GM21447 (cell line): ENCODE data around the gene CCL24.
"Not testable (repeated sequence)": the region's sequence is repeated elsewhere in the genome, so short reads cannot be mapped to it uniquely, and the experiment has no call there.

Experiments used
- ATAC-seq: cut with Tn5 transposase; IDR thresholded peaks from one replicate; pipeline ENCODE4 v1.9.1; 2021; ENCODE audit not compliant: unreplicated experiment

Gene CCL24

DNA sequence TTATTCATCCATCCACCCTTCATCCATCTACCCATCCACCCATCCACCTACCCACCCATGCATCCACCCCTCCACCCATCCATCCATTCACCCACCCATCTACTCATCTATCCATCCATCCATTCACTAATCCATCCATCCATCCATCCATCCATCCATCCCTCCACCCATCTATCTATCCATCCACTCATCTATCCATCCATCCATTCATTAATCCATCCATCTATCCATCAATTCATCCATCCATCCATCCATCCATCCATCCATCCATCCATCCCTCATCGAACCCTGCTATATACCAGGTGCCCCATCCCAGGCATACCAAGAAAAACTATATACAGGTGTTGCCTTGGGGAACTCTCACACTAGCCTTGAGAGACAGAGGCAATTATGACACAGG lies 7.1 kb upstream of the CCL24 start:
- no peak for ATAC-seq

GRCh38 chr7:75819711-75820110 lies 6.1 kb upstream of the CCL24 start:
- ATAC-seq, result no peak

DNA sequence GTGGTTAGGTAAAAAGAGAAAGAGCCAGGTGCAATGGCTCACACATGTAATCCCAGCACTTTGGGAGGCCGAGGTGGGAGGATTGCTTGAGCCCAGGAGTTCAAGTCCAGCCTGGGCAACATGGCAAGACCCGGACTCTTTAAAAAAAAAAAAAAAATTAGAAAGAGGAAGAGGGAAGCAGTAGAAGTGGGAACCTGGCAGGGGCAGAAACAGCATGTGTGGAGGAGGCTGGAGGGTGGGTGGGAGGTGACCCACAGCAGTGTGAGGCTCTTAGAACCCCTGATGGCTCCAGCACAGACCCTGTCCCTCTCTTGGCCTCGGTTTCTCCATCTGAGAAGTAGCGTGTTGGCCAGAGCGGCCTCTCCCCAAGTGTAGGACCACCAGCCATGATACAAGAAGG lies 4.9 kb upstream of the CCL24 start:
- ATAC-seq, result no peak

- ATAC-seq, result no peak
Measured at GRCh38 chr7:75817116-75817515, 3.5 kb upstream of the CCL24 start.

- no peak for ATAC-seq
Measured at GRCh38 chr7:75815418-75816064, 1.9 kb upstream of the CCL24 start.

- no peak for ATAC-seq
Measured at GRCh38 chr7:75814407-75814947, 871 bp upstream of the CCL24 start.

DNA sequence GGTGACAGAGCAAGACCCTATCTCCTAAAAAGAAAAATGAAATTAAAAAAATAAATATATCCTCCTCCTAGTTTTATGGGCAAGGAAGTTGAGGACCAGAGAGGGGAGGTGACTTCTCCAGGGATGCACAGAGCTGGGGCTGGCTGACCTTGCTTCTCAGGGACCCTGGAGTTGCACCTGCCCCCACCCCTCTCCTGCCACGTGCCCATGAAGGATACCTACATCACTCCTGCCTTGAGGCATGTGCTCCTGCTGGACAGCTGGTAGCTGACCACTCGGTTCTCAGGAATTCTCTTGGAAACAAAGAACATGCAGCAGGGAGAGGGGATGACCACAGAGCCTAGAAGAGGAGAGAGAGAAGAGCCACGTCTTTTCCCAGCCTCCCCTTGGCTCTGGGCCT lies 522 bp downstream of the CCL24 start:
- no peak for ATAC-seq

DNA sequence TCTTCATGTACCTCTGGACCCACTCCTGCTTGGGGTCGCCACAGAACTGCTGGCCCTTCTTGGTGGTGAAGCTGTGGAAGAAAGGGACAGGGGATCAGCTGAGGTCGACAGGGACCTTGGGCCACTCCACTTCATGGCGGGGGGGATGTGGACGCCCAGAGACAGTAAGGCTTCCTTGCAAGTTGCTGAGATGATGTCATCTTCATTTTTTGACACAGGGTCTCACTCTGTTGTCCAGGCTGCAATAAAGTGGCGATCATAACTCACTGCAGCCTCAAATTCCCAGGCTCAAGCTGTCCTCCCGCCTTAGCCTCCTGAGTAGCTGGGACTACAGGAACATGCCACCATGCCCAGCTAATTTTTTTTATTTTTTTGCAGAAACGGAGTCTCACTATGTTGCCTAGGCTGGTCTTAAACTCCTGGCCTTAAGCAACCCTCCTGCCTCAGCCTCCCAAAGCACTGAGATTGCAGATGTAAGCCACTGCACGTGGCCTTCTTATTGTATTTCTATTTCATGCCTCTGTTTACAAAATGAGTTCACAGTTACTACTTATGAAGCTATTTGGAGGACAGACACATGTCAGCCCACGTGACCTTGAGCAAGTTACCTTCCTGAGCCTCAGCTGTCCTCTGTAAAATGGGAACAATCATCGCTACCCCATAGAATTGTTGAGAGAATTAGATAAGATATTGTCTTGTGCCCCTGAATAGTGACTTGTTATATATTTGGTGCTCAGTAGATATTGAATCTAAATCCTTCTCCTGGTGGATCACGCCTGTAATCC lies 1.5 kb downstream of the CCL24 start:
- ATAC-seq, result no peak

GRCh38 chr7:75809396-75809795 lies 4.2 kb downstream of the CCL24 start:
- ATAC-seq, result no peak

DNA sequence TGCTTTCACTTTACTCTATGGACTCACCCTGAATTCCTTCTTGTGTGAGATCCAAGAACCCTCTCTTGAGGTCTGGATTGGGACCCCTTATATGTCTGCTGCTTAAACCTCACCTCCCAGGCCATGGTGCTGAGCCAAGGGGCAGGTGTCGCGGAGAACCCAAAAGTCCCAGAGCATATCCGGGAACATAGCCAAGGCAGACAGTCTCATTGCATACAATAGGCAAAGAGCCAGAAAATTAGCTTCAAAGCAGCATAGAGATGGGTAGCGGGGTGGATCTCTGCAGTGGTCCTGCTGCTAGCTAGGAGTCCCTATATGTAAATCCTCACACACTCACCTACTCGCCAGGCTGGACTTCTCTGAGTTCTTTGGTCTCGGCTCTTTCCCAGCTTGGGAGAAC lies 5.5 kb downstream of the CCL24 start:
- ATAC-seq, result no peak

- no peak for ATAC-seq
Measured at GRCh38 chr7:75807452-75807851, 6.2 kb downstream of the CCL24 start.

GRCh38 chr7:75806560-75807307 lies 6.9 kb downstream of the CCL24 start:
- no peak for ATAC-seq

DNA sequence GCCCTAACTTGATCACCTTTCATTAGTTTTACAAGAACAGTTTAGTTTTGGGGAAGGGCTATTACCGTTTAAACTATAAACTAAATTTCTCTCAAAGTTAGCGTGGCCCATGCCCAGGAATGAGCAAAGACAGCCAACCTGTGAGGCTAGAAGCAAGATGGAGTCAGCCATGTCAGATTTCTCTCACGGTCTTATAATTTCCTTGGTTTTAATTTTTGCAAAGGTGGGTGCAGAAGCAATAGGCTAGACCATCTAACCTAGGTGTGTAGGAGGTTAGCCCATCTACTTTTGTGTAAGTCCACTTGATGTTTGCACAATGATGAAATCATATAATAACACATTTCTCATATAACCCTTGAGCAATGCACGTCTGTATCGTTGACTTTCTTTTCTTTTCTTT lies 8.9 kb downstream of the CCL24 start:
- ATAC-seq, result no peak

DNA sequence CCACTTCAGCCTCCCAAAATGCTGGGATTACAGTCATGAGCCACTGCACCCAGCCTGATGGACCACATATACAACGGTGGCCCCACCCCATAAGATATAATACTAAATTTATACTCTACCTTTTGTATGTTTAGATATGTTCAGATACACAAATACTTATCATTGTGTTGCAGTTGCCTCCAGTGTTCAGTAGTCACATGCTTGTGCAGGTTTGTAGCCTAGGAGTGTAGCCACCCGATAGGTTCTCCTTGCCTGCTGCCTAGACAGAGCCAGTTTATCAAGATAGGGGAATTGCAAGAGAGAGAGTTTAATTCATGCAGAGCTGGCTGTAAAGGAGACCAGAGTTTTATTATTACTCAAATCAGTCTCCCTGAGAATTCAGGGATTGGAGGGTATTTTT lies 9.6 kb downstream of the CCL24 start:
- ATAC-seq, result no peak

GRCh38 chr7:75802552-75802821 lies 11.1 kb downstream of the CCL24 start:
- ATAC-seq, result no peak

GRCh38 chr7:75798770-75799169 lies 14.8 kb downstream of the CCL24 start:
- ATAC-seq, result no peak

DNA sequence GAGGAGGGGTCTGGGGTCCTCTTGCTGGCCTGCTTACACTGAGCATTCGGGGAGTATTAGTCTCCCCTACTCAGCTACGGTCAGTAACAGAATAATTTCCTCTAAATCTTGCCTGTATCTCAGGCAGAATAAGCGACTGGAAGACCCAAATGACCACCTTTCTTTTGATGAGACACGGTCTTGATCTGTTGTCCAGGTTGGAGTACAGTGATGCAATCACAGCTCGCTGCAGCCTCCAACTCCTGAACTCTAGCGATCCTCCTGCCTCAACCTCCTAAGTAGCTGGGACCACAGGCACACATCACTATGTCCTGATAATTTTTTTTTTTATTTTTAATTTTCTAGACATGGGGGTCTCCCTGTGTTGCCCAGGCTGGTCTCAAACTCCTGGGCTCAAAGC lies 17.2 kb downstream of the CCL24 start:
- ATAC-seq, result no peak

DNA sequence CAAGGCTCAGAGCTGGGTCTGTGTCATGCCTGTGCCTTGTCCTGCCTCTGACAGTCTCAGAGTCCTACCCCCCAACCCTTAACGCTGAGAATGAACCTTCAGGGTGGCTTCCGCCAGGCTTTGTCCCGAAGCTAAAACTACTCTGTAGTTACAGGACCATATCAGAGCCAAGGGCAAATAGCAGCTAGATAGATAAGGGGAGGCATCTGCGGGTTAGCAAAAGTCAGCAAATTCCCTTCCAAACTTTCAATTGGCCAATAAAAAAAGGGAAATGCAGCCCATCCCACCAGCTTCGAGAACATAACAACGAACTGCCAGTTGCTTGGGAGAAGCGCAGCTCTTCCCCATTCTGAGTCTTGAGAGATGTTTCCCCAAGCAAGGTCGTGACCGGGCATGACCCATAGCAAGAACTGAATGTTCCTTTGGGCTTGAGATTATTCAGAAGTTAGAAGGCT lies 17.7 kb downstream of the CCL24 start:
- no peak for ATAC-seq

- ATAC-seq, result no peak
Measured at GRCh38 chr7:75793676-75794075, 19.9 kb downstream of the CCL24 start.

GRCh38 chr7:75792567-75792966 lies 21.0 kb downstream of the CCL24 start:
- ATAC-seq, result not testable (repeated sequence)

- ATAC-seq, result no peak
Measured at GRCh38 chr7:75789361-75789924, 24.2 kb downstream of the CCL24 start.
